Measurements from ENCODE around the gene TNNT2.
A peak's percentile ranks its signal among the peaks of the same experiment; 100 is the strongest.

TNNT2 gene

GRCh38 chr1:201376464-201377374, 761 bp downstream of the TNNT2 start:
- DNase-seq (ENCODE audit: low spot score), result peak; percentile 81

GRCh38 chr1:201376107-201376463, 1.4 kb downstream of the TNNT2 start:
- DNase-seq (ENCODE audit: low spot score), result no peak

- DNase-seq (ENCODE audit: low spot score), result no peak
Observed at GRCh38 chr1:201375169-201375568, 2.3 kb downstream of the TNNT2 start.

- DNase-seq (ENCODE audit: low spot score), result no peak
Observed at GRCh38 chr1:201374364-201374763, 3.1 kb downstream of the TNNT2 start.

- no peak for DNase-seq (ENCODE audit: low spot score)
Observed at GRCh38 chr1:201371792-201372191, 5.7 kb downstream of the TNNT2 start.

GRCh38 chr1:201371276-201371675, 6.2 kb downstream of the TNNT2 start:
- no peak for DNase-seq (ENCODE audit: low spot score)

- no peak for DNase-seq (ENCODE audit: low spot score)
Observed at GRCh38 chr1:201370500-201370899, 7.0 kb downstream of the TNNT2 start.

GRCh38 chr1:201369209-201369608, 8.3 kb downstream of the TNNT2 start:
- no peak for DNase-seq (ENCODE audit: low spot score)

GRCh38 chr1:201366696-201367095, 10.8 kb downstream of the TNNT2 start:
- DNase-seq (ENCODE audit: low spot score), result no peak

- DNase-seq (ENCODE audit: low spot score), result no peak
Observed at GRCh38 chr1:201365251-201365650, 12.2 kb downstream of the TNNT2 start.

GRCh38 chr1:201364808-201365105, 12.7 kb downstream of the TNNT2 start:
- no peak for DNase-seq (ENCODE audit: low spot score)

- no peak for DNase-seq (ENCODE audit: low spot score)
Observed at GRCh38 chr1:201363467-201363866, 14.0 kb downstream of the TNNT2 start.

- DNase-seq (ENCODE audit: low spot score), result no peak
Observed at GRCh38 chr1:201362906-201363305, 14.6 kb downstream of the TNNT2 start.

GRCh38 chr1:201361652-201362504, 15.6 kb downstream of the TNNT2 start:
- DNase-seq (ENCODE audit: low spot score), result peak; percentile 86

GRCh38 chr1:201360901-201361651, 16.4 kb downstream of the TNNT2 start:
- DNase-seq (ENCODE audit: low spot score), result no peak

- no peak for DNase-seq (ENCODE audit: low spot score)
Observed at GRCh38 chr1:201360486-201360885, 17.0 kb downstream of the TNNT2 start.

- DNase-seq (ENCODE audit: low spot score), result no peak
Observed at GRCh38 chr1:201359873-201360210, 17.6 kb downstream of the TNNT2 start.

- no peak for DNase-seq (ENCODE audit: low spot score)
Observed at GRCh38 chr1:201359031-201359872, 18.2 kb downstream of the TNNT2 start.

GRCh38 chr1:201358596-201358995, 18.9 kb downstream of the TNNT2 start:
- no peak for DNase-seq (ENCODE audit: low spot score)

- no peak for DNase-seq (ENCODE audit: low spot score)
Observed at GRCh38 chr1:201357636-201358348, 19.7 kb downstream of the TNNT2 start.

- no peak for DNase-seq (ENCODE audit: low spot score)
Observed at GRCh38 chr1:201357211-201357610, 20.3 kb downstream of the TNNT2 start.

Data from AG08396 (cell line).